ENCODE measurements around the gene NEAT1. TPM values are rescaled to one million over a fixed set of nuclear protein-coding genes. Genes with fewer than 3 reads are reported as not detected.

The NEAT1 gene
- total and polyA plus RNA-seq, 2 of the 8 experiments (the other 6 are each of a cell fraction or from before 2014, with no cell fraction given) = 2.4 to 10.7 TPM

GRCh38 chr11:65432100-65432650 is 9.6 kb downstream of the NEAT1 start:
- 88% methylated on average over 2 of the region's 2 CpGs; no CpG with 5 or more reads in 1 of the 2 experiments for WGBS, 2 experiments (ENCODE audit: extremely low coverage in 1 of 2, insufficient coverage in 1 of 2, insufficient read length in 1 of 2, insufficient replicate concordance in 2 of 2, low coverage in 1 of 2, low lambda C conversion rate in 2 of 2, missing lambda C conversion rate in 1 of 2)
- no peak overlapping the region for H2BK20ac ChIP-seq (ENCODE audit: low read length)
- no peak overlapping the region for H3K4me3 ChIP-seq (ENCODE audit: extremely low read depth in 1 of 4, insufficient read depth in 2 of 4, low read depth in 3 of 4, low read length in 4 of 4)
- H4K20me1 ChIP-seq (replicated peaks in 1 of 2; ENCODE audit: control insufficient read depth in 1 of 2, insufficient read depth in 2 of 2, low read length in 2 of 2) = peaks cover 0 to 12% of the 10 kb centered on the region in 2 experiments
- no peak overlapping the region for H3K56ac ChIP-seq (replicated peaks; ENCODE audit: insufficient read length, low read depth, low read length)
- no peaks in the 10 kb centered on the region for H3K23me2 ChIP-seq (ENCODE audit: low read depth, low read length)
- no peak overlapping the region for H3K27ac ChIP-seq (ENCODE audit: low read depth, low read length)
- H3K79me1 ChIP-seq (ENCODE audit: low read depth, low read length) = peaks cover 3% of the 10 kb centered on the region; the same call in 1 of the 2 replicates
- peaks cover 0 to 17% (median 6%) of the 10 kb centered on the region in 4 experiments; a peak in 5 of 7 replicates for H3K4me1 ChIP-seq (replicated peaks in 1 of 4; ENCODE audit: control insufficient read depth in 3 of 4, insufficient read depth in 4 of 4, low read length in 3 of 4)
- H2BK120ac ChIP-seq (replicated peaks; ENCODE audit: low read depth, low read length) = no peak overlapping the region
- CTCF ChIA-PET (ENCODE audit: partially characterized antibody) = interaction anchor here (0.6 to 1.5 kb wide), 11 partner anchors 10 to 129 kb away, joined by 3 to 8 read pairs (median 3); no protein-coding TSS in a partner anchor
- H4K8ac ChIP-seq (ENCODE audit: extremely low read depth, insufficient read depth, low read length) = no peak overlapping the region
- FAIRE-seq (no peak), DNase-seq (ENCODE audit: low read depth in 1 of 2, low spot score in 2 of 2) (no peak)
- no peaks in the 10 kb centered on the region for H3K36me3 ChIP-seq (ENCODE audit: control insufficient read depth in 2 of 4, insufficient read depth in 4 of 4, low read length in 3 of 4)
- no peak overlapping the region for H2AFZ ChIP-seq (ENCODE audit: low read length)
- H3K4me2 ChIP-seq (ENCODE audit: insufficient read depth in 1 of 2, low read depth in 2 of 2, low read length in 2 of 2) = no peak overlapping the region
- POLR2A ChIA-PET (ENCODE audit: partially characterized antibody) = interaction anchor here (0.7 to 1.0 kb wide), 2 partner anchors 13 to 65 kb away, joined by 3 read pairs; no protein-coding TSS in a partner anchor
- H2AK5ac ChIP-seq (ENCODE audit: low read depth, low read length) = no peak overlapping the region
- H2BK15ac ChIP-seq (ENCODE audit: low read length) = no peak overlapping the region
- no peak overlapping the region for H3K4ac ChIP-seq (replicated peaks; ENCODE audit: insufficient read length, low read depth, low read length)
- H3K23ac ChIP-seq (ENCODE audit: insufficient read length) = no peak overlapping the region
- H3K18ac ChIP-seq (ENCODE audit: extremely low read depth, low read length) = no peak overlapping the region
- no peak overlapping the region for H2BK5ac ChIP-seq (ENCODE audit: low read depth, low read length)
- H3K79me2 ChIP-seq (ENCODE audit: control insufficient read depth in 1 of 2, insufficient read depth in 2 of 2, low read length in 2 of 2) = no peaks in the 10 kb centered on the region
- H3K9me3 ChIP-seq (ENCODE audit: insufficient read depth in 2 of 2, low read depth in 1 of 2, low read length in 1 of 2) = no peaks in the 10 kb centered on the region
- no peak overlapping the region for H2BK12ac ChIP-seq (ENCODE audit: low read depth, low read length)
- no peak overlapping the region for H3K14ac ChIP-seq (ENCODE audit: insufficient read length)
- no peak overlapping the region for H3K9ac ChIP-seq (replicated peaks in 1 of 4; ENCODE audit: extremely low read depth in 1 of 4, low read depth in 3 of 4, low read length in 3 of 4)
- TF ChIP-seq, protein P1, sequence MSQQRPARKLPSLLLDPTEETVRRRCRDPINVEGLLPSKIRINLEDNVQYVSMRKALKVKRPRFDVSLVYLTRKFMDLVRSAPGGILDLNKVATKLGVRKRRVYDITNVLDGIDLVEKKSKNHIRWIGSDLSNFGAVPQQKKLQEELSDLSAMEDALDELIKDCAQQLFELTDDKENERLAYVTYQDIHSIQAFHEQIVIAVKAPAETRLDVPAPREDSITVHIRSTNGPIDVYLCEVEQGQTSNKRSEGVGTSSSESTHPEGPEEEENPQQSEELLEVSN (IDR thresholded peaks at IDR 0.05) = no peak
- no peak for TF ChIP-seq EGR1 (IDR thresholded peaks at IDR 0.05; ENCODE audit: borderline replicate concordance, low read depth, low read length)
- no peak for TF ChIP-seq ATF2 (IDR thresholded peaks at IDR 0.05; ENCODE audit: low read length)
- no peak for TF ChIP-seq TEAD4 (IDR thresholded peaks at IDR 0.05; ENCODE audit: low read depth, low read length)
- no peak for TF ChIP-seq BRCA1 (IDR thresholded peaks at IDR 0.05; ENCODE audit: low read depth, low read length)
- TF ChIP-seq PHF8 (conservative IDR thresholded peaks at IDR 0.05; ENCODE audit: low read depth, low read length) = no peak
- no peak for TF ChIP-seq TAF1 (IDR thresholded peaks at IDR 0.05; ENCODE audit: low read depth, low read length)
- no peak for TF ChIP-seq KDM4A (IDR thresholded peaks at IDR 0.05; ENCODE audit: low read depth, low read length, severe bottlenecking)
- no peak for TF ChIP-seq MAX (IDR thresholded peaks at IDR 0.05)
- TF ChIP-seq SP2 (IDR thresholded peaks at IDR 0.05; ENCODE audit: low read length) = no peak
- no peak overlapping the region for H4K5ac ChIP-seq (ENCODE audit: insufficient read length, low read depth, low read length)
- no peak overlapping the region for H4K91ac ChIP-seq (replicated peaks; ENCODE audit: insufficient read length, low read length)
- no peaks in the 10 kb centered on the region for H3K27me3 ChIP-seq (replicated peaks in 1 of 4; ENCODE audit: control insufficient read depth in 3 of 4, extremely low read depth in 1 of 4, insufficient read depth in 3 of 4, low read length in 3 of 4)

Data from H1 (cell line).